Thyroid gland (tissue), 4 donors: ENCODE results near the gene ZNF784.

Experiments used
- POLR2A ChIP-seq, 2 donors: fragments of 450-650 bp; IDR thresholded peaks; one replicate each; pipeline ENCODE4 v1.6.1; 2017; ENCODE audit warnings: antibody characterized with exemption in 2 of 2, mild to moderate bottlenecking in 2 of 2, moderate library complexity in 1 of 2
- TF ChIP-seq, protein P1 (sequence below), 6 experiments: fragments of 200-600 bp in 3 of 6; fragments of 450-650 bp in 3 of 6; sonication (generic) in 3 of 6; IDR thresholded peaks; one replicate each; pipeline ENCODE4 v1.5.1; 2016 to 2019; ENCODE audit warnings: antibody characterized with exemption in 6 of 6, mild to moderate bottlenecking in 2 of 6, inconsistent platforms in 1 of 6, moderate library complexity in 1 of 6

GRCh38 chr19:55625004-55625326, 599 bp upstream of the ZNF784 start:
- TF ChIP-seq, protein P1, sequence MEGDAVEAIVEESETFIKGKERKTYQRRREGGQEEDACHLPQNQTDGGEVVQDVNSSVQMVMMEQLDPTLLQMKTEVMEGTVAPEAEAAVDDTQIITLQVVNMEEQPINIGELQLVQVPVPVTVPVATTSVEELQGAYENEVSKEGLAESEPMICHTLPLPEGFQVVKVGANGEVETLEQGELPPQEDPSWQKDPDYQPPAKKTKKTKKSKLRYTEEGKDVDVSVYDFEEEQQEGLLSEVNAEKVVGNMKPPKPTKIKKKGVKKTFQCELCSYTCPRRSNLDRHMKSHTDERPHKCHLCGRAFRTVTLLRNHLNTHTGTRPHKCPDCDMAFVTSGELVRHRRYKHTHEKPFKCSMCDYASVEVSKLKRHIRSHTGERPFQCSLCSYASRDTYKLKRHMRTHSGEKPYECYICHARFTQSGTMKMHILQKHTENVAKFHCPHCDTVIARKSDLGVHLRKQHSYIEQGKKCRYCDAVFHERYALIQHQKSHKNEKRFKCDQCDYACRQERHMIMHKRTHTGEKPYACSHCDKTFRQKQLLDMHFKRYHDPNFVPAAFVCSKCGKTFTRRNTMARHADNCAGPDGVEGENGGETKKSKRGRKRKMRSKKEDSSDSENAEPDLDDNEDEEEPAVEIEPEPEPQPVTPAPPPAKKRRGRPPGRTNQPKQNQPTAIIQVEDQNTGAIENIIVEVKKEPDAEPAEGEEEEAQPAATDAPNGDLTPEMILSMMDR (IDR thresholded peaks at IDR 0.05) = no peak
- TF ChIP-seq POLR2A (IDR thresholded peaks at IDR 0.05) = no peak
